Activated T-helper 2 cell treated with anti-CD3 and anti-CD28 coated beads, Interferon-gamma antibody, Interleukin-2, Interleukin-4, amounts not matched to agents 10 μg/mL and 5 μg/mL and 100 μg/mL, durations not matched to agents 14 hours and 24 hours and 36 hours (primary cell): ENCODE results near the gene DARS1. TPM values are rescaled to one million over a fixed set of nuclear protein-coding genes. Genes with fewer than 3 reads are reported as not detected.

ENCODE experiments used
- DNase-seq: peaks from one replicate; pipeline ENCODE4 v3.0.0; 2021; ENCODE audit warnings: low spot score
- H3K27ac Mint-ChIP-seq: one replicate; pipeline ENCODE4 v1.8.0; 2021; ENCODE audit warnings: mixed read lengths
- H3K27me3 Mint-ChIP-seq: one replicate; pipeline ENCODE4 v1.8.0; 2021; ENCODE audit warnings: low read depth, mixed read lengths
- H3K36me3 Mint-ChIP-seq: one replicate; pipeline ENCODE4 v1.8.0; 2021; ENCODE audit warnings: low read depth, mixed read lengths
- H3K4me1 Mint-ChIP-seq: one replicate; pipeline ENCODE4 v1.8.0; 2021; ENCODE audit warnings: low read depth, mixed read lengths
- H3K4me3 Mint-ChIP-seq: one replicate; pipeline ENCODE4 v1.8.0; 2021; ENCODE audit warnings: low read depth, mild to moderate bottlenecking, moderate library complexity, mixed read lengths
- H3K9me3 Mint-ChIP-seq: one replicate; pipeline ENCODE4 v1.8.0; 2021; ENCODE audit warnings: mixed read lengths
- intact Hi-C: fragments of 100-400 bp; cut with micrococcal nuclease; formaldehyde crosslinking; loops from one replicate; pipeline ENCODE4 v1.15.1; 2023
- total RNA-seq: library from RNA; stranded (reverse); gene quantifications from 2 replicates; pipeline ENCODE4 v1.2.3, GENCODE V29; 2022

Gene DARS1
- 179 and 183 TPM in 2 replicates for total RNA-seq

GRCh38 chr2:135985018-135985825 is at the start of gene DARS1:
TSS of gene DARS1 (minus strand) at chr2:135985626. CDS start at chr2:135985468, 158 bp downstream.
- Mint-ChIP-seq H3K9me3 (peaks cover 4% of the 10 kb centered on the region), H3K4me3 (peak within 1 kb of the TSS; percentile 94), H3K36me3 (peaks cover 48% of the 10 kb centered on the region), H3K27me3 (no peaks in the 10 kb centered on the region), H3K4me1 (peaks cover 41% of the 10 kb centered on the region), H3K27ac (peak within 1 kb of the TSS; percentile 98)
- intact Hi-C loops, result loop anchor here (1.0 to 2.0 kb wide), 7 partner anchors 23 to 397 kb away; partner anchors contain the start of gene MCM6
- peak; percentile 80 for DNase-seq

GRCh38 chr2:136034629-136035028 is 49.2 kb upstream of the DARS1 start:
- DNase-seq, result no peak
- intact Hi-C loops, result no loop called here
- H3K4me3 Mint-ChIP-seq, result no peak overlapping the region

GRCh38 chr2:136032817-136033535 is 47.5 kb upstream of the DARS1 start:
- intact Hi-C loops, result no loop called here
- DNase-seq, result no peak
- Mint-ChIP-seq H3K4me3 (no peak overlapping the region), H3K27me3 (peaks cover 3% of the 10 kb centered on the region), H3K4me1 (peaks cover 8% of the 10 kb centered on the region), H3K27ac (no peak overlapping the region), H3K36me3 (peaks cover 2% of the 10 kb centered on the region), H3K9me3 (peaks cover 2% of the 10 kb centered on the region)

More at GRCh38 chr2:136034629-136035028, 49.2 kb upstream of the DARS1 start:
- Mint-ChIP-seq H3K9me3 (peaks cover 9% of the 10 kb centered on the region), H3K27me3 (peaks cover 5% of the 10 kb centered on the region), H3K36me3 (peaks cover 3% of the 10 kb centered on the region), H3K4me1 (peaks cover 8% of the 10 kb centered on the region), H3K27ac (no peak overlapping the region)

GRCh38 chr2:136032192-136032591 is 46.8 kb upstream of the DARS1 start:
- intact Hi-C loops, result no loop called here
- H3K4me1 Mint-ChIP-seq, result peaks cover 8% of the 10 kb centered on the region
- H3K4me3 Mint-ChIP-seq, result no peak overlapping the region
- no peak for DNase-seq
- H3K9me3 Mint-ChIP-seq, result no peaks in the 10 kb centered on the region
- H3K27me3 Mint-ChIP-seq, result peaks cover 2% of the 10 kb centered on the region
- H3K36me3 Mint-ChIP-seq, result no peaks in the 10 kb centered on the region
- H3K27ac Mint-ChIP-seq, result no peak overlapping the region

GRCh38 chr2:136031711-136032110 is 46.3 kb upstream of the DARS1 start:
- intact Hi-C loops, result no loop called here
- H3K36me3 Mint-ChIP-seq, result no peaks in the 10 kb centered on the region
- DNase-seq, result no peak
- peaks cover 8% of the 10 kb centered on the region for H3K4me1 Mint-ChIP-seq
- H3K9me3 Mint-ChIP-seq, result no peaks in the 10 kb centered on the region
- H3K27ac Mint-ChIP-seq, result no peak overlapping the region
- H3K27me3 Mint-ChIP-seq, result peaks cover 2% of the 10 kb centered on the region
- no peak overlapping the region for H3K4me3 Mint-ChIP-seq

- DNase-seq, result no peak
- H3K36me3 Mint-ChIP-seq, result no peaks in the 10 kb centered on the region
- no peaks in the 10 kb centered on the region for H3K27me3 Mint-ChIP-seq
- no peak overlapping the region for H3K27ac Mint-ChIP-seq
- H3K4me1 Mint-ChIP-seq, result peaks cover 8% of the 10 kb centered on the region
- no peak overlapping the region for H3K4me3 Mint-ChIP-seq
- intact Hi-C loops, result no loop called here
- no peaks in the 10 kb centered on the region for H3K9me3 Mint-ChIP-seq
Measured at GRCh38 chr2:136030406-136030805, 45.0 kb upstream of the DARS1 start.

- Mint-ChIP-seq H3K27ac (no peak overlapping the region), H3K4me3 (no peak overlapping the region), H3K4me1 (peaks cover 14% of the 10 kb centered on the region), H3K36me3 (no peaks in the 10 kb centered on the region), H3K27me3 (no peaks in the 10 kb centered on the region), H3K9me3 (no peaks in the 10 kb centered on the region)
- intact Hi-C loops, result no loop called here
- DNase-seq, result no peak
Measured at GRCh38 chr2:136029149-136029548, 43.7 kb upstream of the DARS1 start.

- no peak overlapping the region for H3K4me3 Mint-ChIP-seq
- no peaks in the 10 kb centered on the region for H3K36me3 Mint-ChIP-seq
- H3K27ac Mint-ChIP-seq, result no peak overlapping the region
- DNase-seq, result no peak
- H3K27me3 Mint-ChIP-seq, result no peaks in the 10 kb centered on the region
- intact Hi-C loops, result no loop called here
- H3K4me1 Mint-ChIP-seq, result peaks cover 16% of the 10 kb centered on the region
- no peaks in the 10 kb centered on the region for H3K9me3 Mint-ChIP-seq
Measured at GRCh38 chr2:136028001-136028400, 42.6 kb upstream of the DARS1 start.

GRCh38 chr2:136027112-136027511 is 41.7 kb upstream of the DARS1 start:
- intact Hi-C loops, result no loop called here
- Mint-ChIP-seq H3K36me3 (no peaks in the 10 kb centered on the region), H3K4me1 (peaks cover 17% of the 10 kb centered on the region)

GRCh38 chr2:136025057-136025973 is 39.9 kb upstream of the DARS1 start:
- no peaks in the 10 kb centered on the region for H3K36me3 Mint-ChIP-seq
- no peaks in the 10 kb centered on the region for H3K9me3 Mint-ChIP-seq
- H3K27me3 Mint-ChIP-seq, result no peaks in the 10 kb centered on the region
- no peak overlapping the region for H3K4me3 Mint-ChIP-seq
- peaks cover 11% of the 10 kb centered on the region for H3K4me1 Mint-ChIP-seq
- intact Hi-C loops, result no loop called here
- H3K27ac Mint-ChIP-seq, result no peak overlapping the region
- peak; percentile 29 for DNase-seq

More at GRCh38 chr2:136027112-136027511, 41.7 kb upstream of the DARS1 start:
- Mint-ChIP-seq H3K27me3 (no peaks in the 10 kb centered on the region), H3K27ac (no peak overlapping the region), H3K9me3 (no peaks in the 10 kb centered on the region), H3K4me3 (no peak overlapping the region)
- no peak for DNase-seq

- H3K4me1 Mint-ChIP-seq, result peaks cover 14% of the 10 kb centered on the region
- H3K27ac Mint-ChIP-seq, result no peak overlapping the region
- no peaks in the 10 kb centered on the region for H3K9me3 Mint-ChIP-seq
- H3K36me3 Mint-ChIP-seq, result no peaks in the 10 kb centered on the region
- no peak overlapping the region for H3K4me3 Mint-ChIP-seq
- intact Hi-C loops, result no loop called here
- H3K27me3 Mint-ChIP-seq, result no peaks in the 10 kb centered on the region
- no peak for DNase-seq
Measured at GRCh38 chr2:136024616-136025015, 39.2 kb upstream of the DARS1 start.

- no peak overlapping the region for H3K4me3 Mint-ChIP-seq
- H3K9me3 Mint-ChIP-seq, result no peaks in the 10 kb centered on the region
- peaks cover 18% of the 10 kb centered on the region for H3K4me1 Mint-ChIP-seq
- intact Hi-C loops, result no loop called here
- no peaks in the 10 kb centered on the region for H3K27me3 Mint-ChIP-seq
- no peak overlapping the region for H3K27ac Mint-ChIP-seq
- no peak for DNase-seq
- no peaks in the 10 kb centered on the region for H3K36me3 Mint-ChIP-seq
Measured at GRCh38 chr2:136024185-136024584, 38.8 kb upstream of the DARS1 start.
